Measurements from ENCODE around the gene NNMT. TPM values are rescaled to one million over a fixed set of nuclear protein-coding genes. Genes with fewer than 3 reads are reported as not detected.

NNMT gene
- polyA plus RNA-seq, 1 donor (not counting 4 experiments of a cell fraction or from before 2014, with no cell fraction given), result 0.13 TPM

- Histone ChIP-seq H3K9ac (ENCODE audit: control insufficient read depth, extremely low read depth, insufficient read depth, low read length) (no peak overlapping the region), H4K20me1 (ENCODE audit: control insufficient read depth, extremely low read depth, insufficient read depth, low read length) (no peaks in the 10 kb centered on the region), H3K27ac (ENCODE audit: control insufficient read depth, insufficient read depth, low read length) (no peak overlapping the region), H3K4me1 (ENCODE audit: control insufficient read depth, extremely low read depth, insufficient read depth, low read length) (no peaks in the 10 kb centered on the region), H2AFZ (ENCODE audit: control insufficient read depth, low read length) (no peak overlapping the region), H3K9me3 (ENCODE audit: control insufficient read depth, low read depth, low read length) (no peaks in the 10 kb centered on the region), H3K9me1 (ENCODE audit: control insufficient read depth, extremely low read depth, insufficient read depth, low read length) (no peaks in the 10 kb centered on the region), H3K36me3 (ENCODE audit: control insufficient read depth in 2 of 2, extremely low read depth in 1 of 2, insufficient read depth in 2 of 2, low read length in 2 of 2) (no peaks in the 10 kb centered on the region), H3K4me2 (ENCODE audit: control insufficient read depth, extremely low read depth, insufficient read depth, low read depth, low read length) (no peak overlapping the region), H3K79me2 (ENCODE audit: control insufficient read depth, insufficient read depth, low read length) (no peaks in the 10 kb centered on the region), H3K4me3 (ENCODE audit: control insufficient read depth in 2 of 3, extremely low read depth in 1 of 3, insufficient read depth in 2 of 3, low read depth in 1 of 3, low read length in 3 of 3) (no peak overlapping the region), H3K27me3 (ENCODE audit: control insufficient read depth, extremely low read depth, insufficient read depth, low read length) (peaks cover 45% of the 10 kb centered on the region)
- FAIRE-seq (no peak), DNase-seq (ENCODE audit: low read depth, low spot score) (no peak)
- dilution Hi-C loops (cut with MboI; ENCODE audit: extremely low pct_ligation_motif_present, low sequenced_read_pairs), result loop anchor here (25.0 kb wide), 1 partner anchor 222 kb away; no protein-coding TSS in a partner anchor
- no peak for TF ChIP-seq CTCF (optimal IDR thresholded peaks at IDR 0.05 in 1 of 3, IDR thresholded peaks at IDR 0.05 in 1 of 3, conservative IDR thresholded peaks at IDR 0.05 in 1 of 3; ENCODE audit: extremely low read depth in 1 of 3, insufficient read depth in 2 of 3, low read length in 3 of 3)
- TF ChIP-seq EZH2 (IDR thresholded peaks at IDR 0.05; ENCODE audit: low read length), result no peak
Observed at GRCh38 chr11:114259124-114259526, 37.1 kb upstream of the NNMT start.

GRCh38 chr11:114259551-114259983, 36.6 kb upstream of the NNMT start:
- FAIRE-seq, result no peak
- no peaks in the 10 kb centered on the region for H3K36me3 ChIP-seq (ENCODE audit: control insufficient read depth in 2 of 2, extremely low read depth in 1 of 2, insufficient read depth in 2 of 2, low read length in 2 of 2)
- H4K20me1 ChIP-seq (ENCODE audit: control insufficient read depth, extremely low read depth, insufficient read depth, low read length), result no peaks in the 10 kb centered on the region
- no peaks in the 10 kb centered on the region for H3K9me1 ChIP-seq (ENCODE audit: control insufficient read depth, extremely low read depth, insufficient read depth, low read length)
- H3K79me2 ChIP-seq (ENCODE audit: control insufficient read depth, insufficient read depth, low read length), result no peaks in the 10 kb centered on the region
- no peak overlapping the region for H3K4me2 ChIP-seq (ENCODE audit: control insufficient read depth, extremely low read depth, insufficient read depth, low read depth, low read length)
- TF ChIP-seq CTCF (optimal IDR thresholded peaks at IDR 0.05 in 1 of 3, IDR thresholded peaks at IDR 0.05 in 1 of 3, conservative IDR thresholded peaks at IDR 0.05 in 1 of 3; ENCODE audit: extremely low read depth in 1 of 3, insufficient read depth in 2 of 3, low read length in 3 of 3), result no peak
- TF ChIP-seq EZH2 (IDR thresholded peaks at IDR 0.05; ENCODE audit: low read length), result no peak
- no peak overlapping the region for H2AFZ ChIP-seq (ENCODE audit: control insufficient read depth, low read length)
- no peak for DNase-seq (ENCODE audit: low read depth, low spot score)
- H3K9ac ChIP-seq (ENCODE audit: control insufficient read depth, extremely low read depth, insufficient read depth, low read length), result no peak overlapping the region
- dilution Hi-C loops (cut with MboI; ENCODE audit: extremely low pct_ligation_motif_present, low sequenced_read_pairs), result loop anchor here (25.0 kb wide), 1 partner anchor 222 kb away; no protein-coding TSS in a partner anchor
- no peak overlapping the region for H3K4me3 ChIP-seq (ENCODE audit: control insufficient read depth in 2 of 3, extremely low read depth in 1 of 3, insufficient read depth in 2 of 3, low read depth in 1 of 3, low read length in 3 of 3)
- no peaks in the 10 kb centered on the region for H3K9me3 ChIP-seq (ENCODE audit: control insufficient read depth, low read depth, low read length)
- no peaks in the 10 kb centered on the region for H3K4me1 ChIP-seq (ENCODE audit: control insufficient read depth, extremely low read depth, insufficient read depth, low read length)
- H3K27me3 ChIP-seq (ENCODE audit: control insufficient read depth, extremely low read depth, insufficient read depth, low read length), result peaks cover 45% of the 10 kb centered on the region
- H3K27ac ChIP-seq (ENCODE audit: control insufficient read depth, insufficient read depth, low read length), result no peak overlapping the region

Data from keratinocyte (primary cell).